Measurements from ENCODE around the gene MAGI2. TPM values are rescaled to one million over a fixed set of nuclear protein-coding genes. Genes with fewer than 3 reads are reported as not detected.

The MAGI2 gene
- polyA plus RNA-seq, 1 donor = 2.6 TPM

GRCh38 chr7:79132844-79133451 lies 320.5 kb downstream of the MAGI2 start:
- Histone ChIP-seq H3K9me3 (ENCODE audit: control insufficient read depth, low read depth, low read length) (no peaks in the 10 kb centered on the region), H3K27ac (ENCODE audit: low read length) (no peak overlapping the region)
- 90% methylated on average over 2 of the region's 4 CpGs for WGBS (ENCODE audit: insufficient coverage, low lambda C conversion rate)

GRCh38 chr7:79130715-79131114 lies 322.8 kb downstream of the MAGI2 start:
- H3K36me3 ChIP-seq (ENCODE audit: control insufficient read depth, insufficient read depth, low read length) = no peaks in the 10 kb centered on the region
- WGBS (ENCODE audit: insufficient coverage, low lambda C conversion rate) = 100% methylated on average over 1 of the region's 1 CpG
- no peak overlapping the region for H3K27ac ChIP-seq (ENCODE audit: low read length)
- no peaks in the 10 kb centered on the region for H3K4me1 ChIP-seq (ENCODE audit: control insufficient read depth, insufficient read depth, low read length)
- no peaks in the 10 kb centered on the region for H3K27me3 ChIP-seq (ENCODE audit: control insufficient read depth, insufficient read depth, low read length)
- no peak overlapping the region for H3K4me3 ChIP-seq (ENCODE audit: low read length)
- DNase-seq = no peak
- no peaks in the 10 kb centered on the region for H3K9me3 ChIP-seq (ENCODE audit: control insufficient read depth, low read depth, low read length)

More at GRCh38 chr7:79132844-79133451, 320.5 kb downstream of the MAGI2 start:
- Histone ChIP-seq H3K4me3 (ENCODE audit: low read length) (no peak overlapping the region), H3K27me3 (ENCODE audit: control insufficient read depth, insufficient read depth, low read length) (no peaks in the 10 kb centered on the region), H3K36me3 (ENCODE audit: control insufficient read depth, insufficient read depth, low read length) (no peaks in the 10 kb centered on the region), H3K4me1 (ENCODE audit: control insufficient read depth, insufficient read depth, low read length) (no peaks in the 10 kb centered on the region)
- DNase-seq = no peak

GRCh38 chr7:79124331-79124730 lies 329.1 kb downstream of the MAGI2 start:
- no peak overlapping the region for H3K4me3 ChIP-seq (ENCODE audit: low read length)

GRCh38 chr7:79118143-79118542 lies 335.3 kb downstream of the MAGI2 start:
- Histone ChIP-seq H3K4me1 (ENCODE audit: control insufficient read depth, insufficient read depth, low read length) (no peaks in the 10 kb centered on the region), H3K27me3 (ENCODE audit: control insufficient read depth, insufficient read depth, low read length) (no peaks in the 10 kb centered on the region), H3K27ac (ENCODE audit: low read length) (no peak overlapping the region), H3K4me3 (ENCODE audit: low read length) (no peak overlapping the region), H3K36me3 (ENCODE audit: control insufficient read depth, insufficient read depth, low read length) (no peaks in the 10 kb centered on the region), H3K9me3 (ENCODE audit: control insufficient read depth, low read depth, low read length) (no peaks in the 10 kb centered on the region)
- WGBS (ENCODE audit: insufficient coverage, low lambda C conversion rate) = no CpG with 5 or more reads among the region's 1 CpG
- no peak for DNase-seq

More at GRCh38 chr7:79124331-79124730, 329.1 kb downstream of the MAGI2 start:
- H3K27ac ChIP-seq (ENCODE audit: low read length) = no peak overlapping the region
- H3K36me3 ChIP-seq (ENCODE audit: control insufficient read depth, insufficient read depth, low read length) = no peaks in the 10 kb centered on the region
- no peak for DNase-seq
- WGBS (ENCODE audit: insufficient coverage, low lambda C conversion rate) = no CpG with 5 or more reads among the region's 2 CpGs
- no peaks in the 10 kb centered on the region for H3K4me1 ChIP-seq (ENCODE audit: control insufficient read depth, insufficient read depth, low read length)
- no peaks in the 10 kb centered on the region for H3K9me3 ChIP-seq (ENCODE audit: control insufficient read depth, low read depth, low read length)
- no peaks in the 10 kb centered on the region for H3K27me3 ChIP-seq (ENCODE audit: control insufficient read depth, insufficient read depth, low read length)

- no peak overlapping the region for H3K4me3 ChIP-seq (ENCODE audit: low read length)
- no peak overlapping the region for H3K27ac ChIP-seq (ENCODE audit: low read length)
- no peaks in the 10 kb centered on the region for H3K4me1 ChIP-seq (ENCODE audit: control insufficient read depth, insufficient read depth, low read length)
- H3K36me3 ChIP-seq (ENCODE audit: control insufficient read depth, insufficient read depth, low read length) = no peaks in the 10 kb centered on the region
- no peak for DNase-seq
- no peaks in the 10 kb centered on the region for H3K27me3 ChIP-seq (ENCODE audit: control insufficient read depth, insufficient read depth, low read length)
- WGBS (ENCODE audit: insufficient coverage, low lambda C conversion rate) = no CpG with 5 or more reads among the region's 1 CpG
- no peaks in the 10 kb centered on the region for H3K9me3 ChIP-seq (ENCODE audit: control insufficient read depth, low read depth, low read length)
Measured at GRCh38 chr7:79096361-79096805, 357.1 kb downstream of the MAGI2 start.

- Histone ChIP-seq H3K27ac (ENCODE audit: low read length) (no peak overlapping the region), H3K4me3 (ENCODE audit: low read length) (no peak overlapping the region), H3K36me3 (ENCODE audit: control insufficient read depth, insufficient read depth, low read length) (no peaks in the 10 kb centered on the region), H3K4me1 (ENCODE audit: control insufficient read depth, insufficient read depth, low read length) (no peaks in the 10 kb centered on the region), H3K27me3 (ENCODE audit: control insufficient read depth, insufficient read depth, low read length) (no peaks in the 10 kb centered on the region), H3K9me3 (ENCODE audit: control insufficient read depth, low read depth, low read length) (no peaks in the 10 kb centered on the region)
- no peak for DNase-seq
Measured at GRCh38 chr7:79093421-79093820, 360.0 kb downstream of the MAGI2 start.

- 88% methylated on average over 1 of the region's 2 CpGs for WGBS (ENCODE audit: insufficient coverage, low lambda C conversion rate)
- Histone ChIP-seq H3K4me3 (ENCODE audit: low read length) (no peak overlapping the region), H3K9me3 (ENCODE audit: control insufficient read depth, low read depth, low read length) (no peaks in the 10 kb centered on the region), H3K27me3 (ENCODE audit: control insufficient read depth, insufficient read depth, low read length) (no peaks in the 10 kb centered on the region), H3K4me1 (ENCODE audit: control insufficient read depth, insufficient read depth, low read length) (no peaks in the 10 kb centered on the region), H3K27ac (ENCODE audit: low read length) (no peak overlapping the region), H3K36me3 (ENCODE audit: control insufficient read depth, insufficient read depth, low read length) (no peaks in the 10 kb centered on the region)
- DNase-seq = no peak
Measured at GRCh38 chr7:79091661-79092060, 361.8 kb downstream of the MAGI2 start.

GRCh38 chr7:79091011-79091410 lies 362.5 kb downstream of the MAGI2 start:
- WGBS (ENCODE audit: insufficient coverage, low lambda C conversion rate) = 66% methylated on average over 3 of the region's 4 CpGs
- Histone ChIP-seq H3K27me3 (ENCODE audit: control insufficient read depth, insufficient read depth, low read length) (no peaks in the 10 kb centered on the region), H3K27ac (ENCODE audit: low read length) (no peak overlapping the region), H3K4me1 (ENCODE audit: control insufficient read depth, insufficient read depth, low read length) (no peaks in the 10 kb centered on the region), H3K4me3 (ENCODE audit: low read length) (no peak overlapping the region), H3K36me3 (ENCODE audit: control insufficient read depth, insufficient read depth, low read length) (no peaks in the 10 kb centered on the region), H3K9me3 (ENCODE audit: control insufficient read depth, low read depth, low read length) (no peaks in the 10 kb centered on the region)
- DNase-seq = no peak

GRCh38 chr7:79090543-79090942 lies 362.9 kb downstream of the MAGI2 start:
- DNase-seq = no peak
- no peaks in the 10 kb centered on the region for H3K36me3 ChIP-seq (ENCODE audit: control insufficient read depth, insufficient read depth, low read length)
- H3K27ac ChIP-seq (ENCODE audit: low read length) = no peak overlapping the region
- H3K9me3 ChIP-seq (ENCODE audit: control insufficient read depth, low read depth, low read length) = no peaks in the 10 kb centered on the region
- H3K4me3 ChIP-seq (ENCODE audit: low read length) = no peak overlapping the region
- no peaks in the 10 kb centered on the region for H3K27me3 ChIP-seq (ENCODE audit: control insufficient read depth, insufficient read depth, low read length)
- 100% methylated on average over 2 of the region's 4 CpGs for WGBS (ENCODE audit: insufficient coverage, low lambda C conversion rate)
- no peaks in the 10 kb centered on the region for H3K4me1 ChIP-seq (ENCODE audit: control insufficient read depth, insufficient read depth, low read length)

GRCh38 chr7:79084423-79084822 lies 369.0 kb downstream of the MAGI2 start:
- Histone ChIP-seq H3K27me3 (ENCODE audit: control insufficient read depth, insufficient read depth, low read length) (no peaks in the 10 kb centered on the region), H3K27ac (ENCODE audit: low read length) (no peak overlapping the region), H3K4me3 (ENCODE audit: low read length) (no peak overlapping the region)

GRCh38 chr7:79079919-79080554 lies 373.4 kb downstream of the MAGI2 start:
- Histone ChIP-seq H3K27me3 (ENCODE audit: control insufficient read depth, insufficient read depth, low read length) (no peaks in the 10 kb centered on the region), H3K9me3 (ENCODE audit: control insufficient read depth, low read depth, low read length) (no peaks in the 10 kb centered on the region), H3K36me3 (ENCODE audit: control insufficient read depth, insufficient read depth, low read length) (no peaks in the 10 kb centered on the region), H3K4me3 (ENCODE audit: low read length) (no peak overlapping the region), H3K27ac (ENCODE audit: low read length) (no peak overlapping the region), H3K4me1 (ENCODE audit: control insufficient read depth, insufficient read depth, low read length) (no peaks in the 10 kb centered on the region)
- DNase-seq = no peak
- 100% methylated on average over 2 of the region's 4 CpGs for WGBS (ENCODE audit: insufficient coverage, low lambda C conversion rate)

More at GRCh38 chr7:79084423-79084822, 369.0 kb downstream of the MAGI2 start:
- Histone ChIP-seq H3K9me3 (ENCODE audit: control insufficient read depth, low read depth, low read length) (no peaks in the 10 kb centered on the region), H3K36me3 (ENCODE audit: control insufficient read depth, insufficient read depth, low read length) (no peaks in the 10 kb centered on the region), H3K4me1 (ENCODE audit: control insufficient read depth, insufficient read depth, low read length) (no peaks in the 10 kb centered on the region)
- no peak for DNase-seq
